ENCODE results near the gene BEAN1.

DNA sequence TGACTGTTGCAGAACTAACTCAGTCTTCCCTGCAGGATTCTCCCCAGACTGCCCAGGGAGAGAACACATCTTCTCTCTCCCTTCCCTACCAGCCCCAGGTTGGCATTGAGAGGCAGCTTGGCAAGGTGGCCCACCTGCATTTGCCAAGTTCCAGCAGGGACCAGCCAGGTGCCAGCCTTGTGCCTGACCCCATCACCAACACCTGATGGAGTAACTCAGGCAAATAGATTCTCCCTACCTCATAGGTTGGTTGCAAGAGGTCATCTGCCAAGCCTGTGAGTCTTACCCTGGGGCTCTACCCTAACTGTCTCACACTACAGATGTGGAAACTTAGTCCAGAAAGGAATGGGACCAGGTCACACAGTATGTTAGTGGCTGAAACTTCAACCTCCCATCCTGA, 20.4 kb downstream of the BEAN1 start:
- TF ChIP-seq, protein P1, sequence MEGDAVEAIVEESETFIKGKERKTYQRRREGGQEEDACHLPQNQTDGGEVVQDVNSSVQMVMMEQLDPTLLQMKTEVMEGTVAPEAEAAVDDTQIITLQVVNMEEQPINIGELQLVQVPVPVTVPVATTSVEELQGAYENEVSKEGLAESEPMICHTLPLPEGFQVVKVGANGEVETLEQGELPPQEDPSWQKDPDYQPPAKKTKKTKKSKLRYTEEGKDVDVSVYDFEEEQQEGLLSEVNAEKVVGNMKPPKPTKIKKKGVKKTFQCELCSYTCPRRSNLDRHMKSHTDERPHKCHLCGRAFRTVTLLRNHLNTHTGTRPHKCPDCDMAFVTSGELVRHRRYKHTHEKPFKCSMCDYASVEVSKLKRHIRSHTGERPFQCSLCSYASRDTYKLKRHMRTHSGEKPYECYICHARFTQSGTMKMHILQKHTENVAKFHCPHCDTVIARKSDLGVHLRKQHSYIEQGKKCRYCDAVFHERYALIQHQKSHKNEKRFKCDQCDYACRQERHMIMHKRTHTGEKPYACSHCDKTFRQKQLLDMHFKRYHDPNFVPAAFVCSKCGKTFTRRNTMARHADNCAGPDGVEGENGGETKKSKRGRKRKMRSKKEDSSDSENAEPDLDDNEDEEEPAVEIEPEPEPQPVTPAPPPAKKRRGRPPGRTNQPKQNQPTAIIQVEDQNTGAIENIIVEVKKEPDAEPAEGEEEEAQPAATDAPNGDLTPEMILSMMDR (IDR thresholded peaks at IDR 0.05; ENCODE audit: insufficient read depth, low read length), result no peak
- TF ChIP-seq POLR2AphosphoS5 (IDR thresholded peaks at IDR 0.05; ENCODE audit: low read depth), result no peak
- TF ChIP-seq, protein P2, sequence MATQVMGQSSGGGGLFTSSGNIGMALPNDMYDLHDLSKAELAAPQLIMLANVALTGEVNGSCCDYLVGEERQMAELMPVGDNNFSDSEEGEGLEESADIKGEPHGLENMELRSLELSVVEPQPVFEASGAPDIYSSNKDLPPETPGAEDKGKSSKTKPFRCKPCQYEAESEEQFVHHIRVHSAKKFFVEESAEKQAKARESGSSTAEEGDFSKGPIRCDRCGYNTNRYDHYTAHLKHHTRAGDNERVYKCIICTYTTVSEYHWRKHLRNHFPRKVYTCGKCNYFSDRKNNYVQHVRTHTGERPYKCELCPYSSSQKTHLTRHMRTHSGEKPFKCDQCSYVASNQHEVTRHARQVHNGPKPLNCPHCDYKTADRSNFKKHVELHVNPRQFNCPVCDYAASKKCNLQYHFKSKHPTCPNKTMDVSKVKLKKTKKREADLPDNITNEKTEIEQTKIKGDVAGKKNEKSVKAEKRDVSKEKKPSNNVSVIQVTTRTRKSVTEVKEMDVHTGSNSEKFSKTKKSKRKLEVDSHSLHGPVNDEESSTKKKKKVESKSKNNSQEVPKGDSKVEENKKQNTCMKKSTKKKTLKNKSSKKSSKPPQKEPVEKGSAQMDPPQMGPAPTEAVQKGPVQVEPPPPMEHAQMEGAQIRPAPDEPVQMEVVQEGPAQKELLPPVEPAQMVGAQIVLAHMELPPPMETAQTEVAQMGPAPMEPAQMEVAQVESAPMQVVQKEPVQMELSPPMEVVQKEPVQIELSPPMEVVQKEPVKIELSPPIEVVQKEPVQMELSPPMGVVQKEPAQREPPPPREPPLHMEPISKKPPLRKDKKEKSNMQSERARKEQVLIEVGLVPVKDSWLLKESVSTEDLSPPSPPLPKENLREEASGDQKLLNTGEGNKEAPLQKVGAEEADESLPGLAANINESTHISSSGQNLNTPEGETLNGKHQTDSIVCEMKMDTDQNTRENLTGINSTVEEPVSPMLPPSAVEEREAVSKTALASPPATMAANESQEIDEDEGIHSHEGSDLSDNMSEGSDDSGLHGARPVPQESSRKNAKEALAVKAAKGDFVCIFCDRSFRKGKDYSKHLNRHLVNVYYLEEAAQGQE (IDR thresholded peaks at IDR 0.05; ENCODE audit: insufficient replicate concordance, low read depth), result no peak
- TF ChIP-seq SPI1 (IDR thresholded peaks at IDR 0.05; ENCODE audit: borderline replicate concordance, low read depth), result no peak

Measured in HL-60 (cell line).